Activated T-cell treated with anti-CD3 and anti-CD28 coated beads for 24 hours (primary cell): ENCODE data around the gene POLA2.

Experiments used
- DNase-seq: peaks from one replicate; pipeline ENCODE4 v3.0.0-alpha.2; 2020; ENCODE audit warnings: low read depth

Gene POLA2

GRCh38 chr11:65287601-65288000 is 25.8 kb downstream of the POLA2 start:
- DNase-seq, result no peak

- no peak for DNase-seq
Measured at GRCh38 chr11:65288706-65289536, 27.2 kb downstream of the POLA2 start.

DNA sequence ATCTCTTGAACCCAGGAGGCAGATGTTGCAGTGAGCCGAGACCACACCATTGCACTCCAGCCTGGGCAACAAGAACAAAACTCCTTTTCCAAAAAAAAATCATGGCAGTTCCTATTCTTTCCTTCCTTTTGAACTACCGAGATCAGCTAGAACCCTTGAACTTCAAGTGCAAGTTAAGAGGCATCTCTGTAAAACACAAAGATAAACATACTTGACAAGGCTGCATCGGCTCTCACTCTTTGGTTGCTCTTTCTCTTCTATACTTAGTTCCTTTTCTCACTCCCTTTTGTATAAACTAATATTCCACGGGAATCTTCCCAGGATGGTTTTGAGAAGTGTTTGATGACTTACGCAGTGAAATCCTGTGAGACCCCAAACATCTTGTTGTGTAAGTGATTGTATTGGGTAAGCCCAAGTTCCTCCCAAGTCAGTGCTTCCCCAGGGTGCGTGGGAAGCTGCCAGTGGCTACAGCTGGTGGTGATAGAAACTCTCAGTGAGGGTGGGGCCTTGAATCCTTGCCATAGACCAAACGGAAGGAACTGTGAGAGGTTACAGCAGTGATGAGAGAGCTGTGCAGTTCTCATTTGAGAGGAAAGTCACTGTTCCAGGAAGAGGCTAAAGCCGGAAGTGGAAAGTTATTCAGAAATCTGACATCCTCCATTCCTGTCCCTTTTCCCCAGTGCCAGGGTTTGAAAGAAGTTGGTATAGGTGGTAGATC is 28.8 kb downstream of the POLA2 start:
- no peak for DNase-seq

GRCh38 chr11:65291613-65292012 is 29.9 kb downstream of the POLA2 start:
- no peak for DNase-seq

DNA sequence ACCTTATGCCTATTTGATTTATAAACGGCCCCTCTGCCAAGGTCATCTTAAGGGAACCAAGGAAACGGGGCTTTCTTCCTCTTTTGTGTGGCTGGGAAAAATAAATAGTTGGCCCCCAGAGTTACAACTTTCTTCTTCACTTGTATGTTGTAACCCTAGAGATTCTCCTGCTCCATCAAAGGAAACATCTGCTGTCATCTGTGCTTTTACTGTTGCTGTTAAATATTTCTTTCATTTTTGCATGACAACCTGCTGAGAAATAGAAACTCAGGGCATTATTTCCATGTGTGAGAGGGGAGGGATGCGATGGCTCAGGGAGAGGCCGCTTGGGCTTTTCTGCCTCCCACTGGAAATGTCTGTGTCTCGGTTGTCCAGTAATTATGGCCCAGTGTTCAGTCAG is 31.1 kb downstream of the POLA2 start:
- DNase-seq, result no peak

DNA sequence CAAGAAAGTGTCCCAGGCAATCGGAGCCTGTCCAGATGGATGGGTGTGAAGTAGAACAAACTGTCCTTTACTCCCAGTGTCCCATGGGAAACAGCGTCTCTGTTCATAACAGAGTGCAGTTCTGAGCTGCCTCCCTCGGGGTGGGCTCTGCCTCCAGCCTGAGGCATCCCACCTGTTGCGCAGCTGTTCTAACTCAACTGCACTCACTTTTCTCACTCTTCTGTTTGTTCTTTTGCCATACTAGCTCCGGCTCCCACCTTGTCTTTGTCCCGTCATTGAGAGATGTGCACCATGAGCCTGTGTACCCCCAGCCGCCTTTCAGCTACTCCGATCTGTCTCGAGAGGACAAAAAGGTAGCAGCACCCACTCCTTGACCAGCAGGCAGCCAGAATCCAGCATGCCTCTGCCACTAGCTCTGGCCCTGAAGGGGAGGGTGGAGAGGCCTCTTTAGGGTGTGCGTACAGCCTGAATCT is 32.2 kb downstream of the POLA2 start:
- DNase-seq, result no peak

GRCh38 chr11:65295001-65295400 is 33.2 kb downstream of the POLA2 start:
- DNase-seq, result no peak

- DNase-seq, result no peak
Measured at GRCh38 chr11:65295571-65296341, 34.0 kb downstream of the POLA2 start.

GRCh38 chr11:65297026-65297672 is 35.4 kb downstream of the POLA2 start:
- no peak for DNase-seq

DNA sequence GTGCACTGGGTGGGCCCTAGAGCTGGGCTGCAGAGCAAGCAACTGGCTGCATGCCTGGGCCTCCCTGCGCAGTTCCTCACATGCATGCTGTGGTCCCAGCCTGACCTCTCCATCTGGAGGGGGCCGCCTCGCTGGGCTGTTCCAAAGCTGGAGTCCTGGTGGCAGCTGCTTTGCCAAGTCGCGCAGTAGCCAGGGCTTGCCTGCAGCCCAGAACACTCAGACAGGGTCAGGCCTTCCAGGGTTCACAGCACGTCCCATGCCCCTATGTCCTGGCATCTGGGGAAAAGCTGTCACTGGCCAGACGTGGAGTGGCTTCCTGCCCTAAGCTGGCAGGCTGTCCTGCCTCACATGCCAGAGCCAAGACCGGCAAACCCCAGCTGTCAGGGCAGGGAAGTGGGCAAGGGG is 36.4 kb downstream of the POLA2 start:
- no peak for DNase-seq

DNA sequence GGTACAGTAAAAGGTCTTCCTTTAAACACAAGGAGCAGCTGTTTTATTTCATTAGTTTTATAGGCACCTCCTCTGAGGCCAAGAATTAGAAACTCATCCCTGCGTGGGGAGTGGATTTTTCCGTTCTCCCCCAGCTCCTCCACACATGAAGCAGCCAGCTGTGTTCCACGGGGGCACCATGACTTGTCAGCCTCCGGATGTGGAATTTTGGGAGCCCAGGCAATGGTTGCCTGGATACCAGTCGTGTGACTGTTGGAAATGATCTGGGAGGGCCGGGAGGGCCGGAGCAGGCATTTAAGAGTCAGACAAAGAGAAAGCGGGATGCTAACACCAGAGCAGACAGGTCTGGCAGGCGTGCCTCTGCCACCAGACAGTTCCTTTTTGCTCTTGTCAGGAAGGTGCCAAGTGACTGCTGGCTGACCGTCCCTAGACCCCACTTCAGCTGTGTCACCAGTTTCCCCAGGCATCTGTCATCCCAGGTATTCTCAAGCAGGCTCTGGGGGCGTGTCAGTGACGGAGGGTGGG is 37.0 kb downstream of the POLA2 start:
- no peak for DNase-seq

- no peak for DNase-seq
Measured at GRCh38 chr11:65300621-65301275, 39.0 kb downstream of the POLA2 start.

GRCh38 chr11:65301491-65302329 is 39.9 kb downstream of the POLA2 start:
- no peak for DNase-seq

- no peak for DNase-seq
Measured at GRCh38 chr11:65303555-65303954, 41.8 kb downstream of the POLA2 start.

GRCh38 chr11:65304110-65304509 is 42.3 kb downstream of the POLA2 start:
- DNase-seq, result no peak

DNA sequence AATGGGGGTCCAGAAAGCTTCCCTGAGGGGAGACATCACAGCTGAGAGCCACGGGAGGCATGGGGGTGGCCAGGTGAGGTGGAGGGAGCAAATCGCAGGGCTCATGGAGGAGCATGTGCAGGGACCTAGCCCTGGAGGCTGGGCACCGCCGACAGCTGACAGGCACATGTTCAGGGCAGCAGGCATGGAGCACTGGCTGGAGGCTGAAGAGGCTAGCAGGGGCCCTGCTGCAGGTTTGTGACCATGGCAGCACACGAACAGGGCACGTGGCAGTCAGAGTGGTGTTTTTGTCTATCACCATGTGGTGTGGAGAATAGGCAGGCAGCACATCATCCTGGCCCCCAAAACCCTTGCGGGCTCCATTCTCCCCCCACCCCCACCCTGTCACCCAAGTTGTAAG is 42.9 kb downstream of the POLA2 start:
- no peak for DNase-seq

DNA sequence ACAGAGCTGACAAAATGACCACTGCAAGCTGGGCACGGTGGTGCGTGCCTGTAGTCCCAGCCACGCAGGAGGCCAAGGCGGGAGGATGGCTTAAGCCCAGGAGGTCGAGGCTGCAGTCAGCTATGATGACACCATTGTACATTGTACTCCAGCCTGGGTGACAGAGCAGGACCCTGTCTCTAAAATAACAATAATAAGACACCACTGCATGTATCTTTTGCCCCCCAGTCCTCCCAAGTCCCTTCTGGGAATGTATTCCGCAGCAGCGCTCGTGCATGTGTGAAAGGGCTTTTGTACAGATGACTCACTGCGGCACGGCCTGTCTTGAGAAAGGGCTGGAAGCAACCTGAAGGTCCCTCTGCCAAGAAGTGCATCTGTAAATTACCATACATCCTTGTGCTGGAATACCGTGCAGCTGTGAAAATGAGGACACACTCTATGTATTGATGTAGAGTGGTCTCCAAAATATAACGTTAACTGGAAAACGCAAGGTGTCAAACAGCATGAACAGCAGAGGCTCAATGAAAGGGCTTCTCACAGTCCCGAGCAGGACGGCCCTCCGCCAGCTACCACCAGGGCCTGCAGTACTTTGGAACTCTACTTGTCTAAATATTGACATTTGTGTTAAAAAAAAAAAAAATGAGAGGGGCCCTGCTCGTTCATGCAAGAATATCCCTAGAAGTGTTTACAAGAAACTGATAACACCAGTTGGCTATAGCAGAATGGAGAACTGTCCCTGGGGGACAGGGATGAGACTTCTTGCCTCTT is 43.9 kb downstream of the POLA2 start:
- no peak for DNase-seq

GRCh38 chr11:65307298-65308229 is 45.8 kb downstream of the POLA2 start:
- DNase-seq, result no peak
